D721Med (cell line): Measurements from ENCODE around the gene ALPK3.

Experiments used
- DNase-seq: peaks from one replicate; pipeline ENCODE4 v3.0.0; 2011; ENCODE audit warnings: low spot score; ENCODE audit not compliant: insufficient read length
- FAIRE-seq: peaks from 2 replicates; lab custom pipeline; 2011; peaks lifted over from hg19 to GRCh38; lab: Jason Lieb, UNC
- TF ChIP-seq, protein P1 (sequence below): IDR thresholded peaks from 2 replicates; pipeline ENCODE4 v1.5.1; 2012; ENCODE audit warnings: mild to moderate bottlenecking, control low read depth; ENCODE audit not compliant: insufficient read depth; ENCODE audit errors: missing control alignments

Gene ALPK3

GRCh38 chr15:84817466-84818081 lies 418 bp downstream of the ALPK3 start:
- no peak for DNase-seq
- TF ChIP-seq, protein P1, sequence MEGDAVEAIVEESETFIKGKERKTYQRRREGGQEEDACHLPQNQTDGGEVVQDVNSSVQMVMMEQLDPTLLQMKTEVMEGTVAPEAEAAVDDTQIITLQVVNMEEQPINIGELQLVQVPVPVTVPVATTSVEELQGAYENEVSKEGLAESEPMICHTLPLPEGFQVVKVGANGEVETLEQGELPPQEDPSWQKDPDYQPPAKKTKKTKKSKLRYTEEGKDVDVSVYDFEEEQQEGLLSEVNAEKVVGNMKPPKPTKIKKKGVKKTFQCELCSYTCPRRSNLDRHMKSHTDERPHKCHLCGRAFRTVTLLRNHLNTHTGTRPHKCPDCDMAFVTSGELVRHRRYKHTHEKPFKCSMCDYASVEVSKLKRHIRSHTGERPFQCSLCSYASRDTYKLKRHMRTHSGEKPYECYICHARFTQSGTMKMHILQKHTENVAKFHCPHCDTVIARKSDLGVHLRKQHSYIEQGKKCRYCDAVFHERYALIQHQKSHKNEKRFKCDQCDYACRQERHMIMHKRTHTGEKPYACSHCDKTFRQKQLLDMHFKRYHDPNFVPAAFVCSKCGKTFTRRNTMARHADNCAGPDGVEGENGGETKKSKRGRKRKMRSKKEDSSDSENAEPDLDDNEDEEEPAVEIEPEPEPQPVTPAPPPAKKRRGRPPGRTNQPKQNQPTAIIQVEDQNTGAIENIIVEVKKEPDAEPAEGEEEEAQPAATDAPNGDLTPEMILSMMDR: no peak
- no peak for FAIRE-seq

GRCh38 chr15:84818261-84819131 lies 1.3 kb downstream of the ALPK3 start:
- DNase-seq (no peak), FAIRE-seq (no peak)

DNA sequence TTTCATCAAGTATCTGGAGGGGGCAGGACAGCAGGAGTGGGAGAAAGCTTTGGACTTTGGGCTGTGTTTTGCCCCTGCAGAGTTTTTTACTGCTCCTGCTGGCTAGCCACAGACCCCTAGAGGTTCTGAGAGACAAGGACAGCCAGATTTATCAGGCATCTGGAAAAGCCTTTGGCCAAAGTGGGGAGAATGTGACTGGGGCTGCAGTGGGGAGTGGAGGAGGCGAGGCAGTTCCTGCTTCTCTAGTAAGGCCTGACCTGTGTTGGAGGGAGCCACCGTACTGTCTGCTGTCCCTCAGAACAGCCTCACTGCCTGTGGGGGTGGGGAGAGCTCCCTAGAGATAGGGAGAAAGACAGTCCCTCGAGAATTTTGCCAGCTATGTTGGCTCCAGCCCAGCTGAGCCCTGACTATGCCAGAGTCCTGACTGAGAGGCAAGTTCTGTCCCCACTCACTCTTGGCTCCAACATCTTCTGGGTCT lies 2.2 kb downstream of the ALPK3 start:
- DNase-seq: no peak
- TF ChIP-seq, protein P1: no peak
- no peak for FAIRE-seq

More at GRCh38 chr15:84818261-84819131, 1.3 kb downstream of the ALPK3 start:
- TF ChIP-seq, protein P1: no peak

GRCh38 chr15:84819791-84820190 lies 2.6 kb downstream of the ALPK3 start:
- TF ChIP-seq, protein P1: no peak
- no peak for DNase-seq
- FAIRE-seq: no peak

DNA sequence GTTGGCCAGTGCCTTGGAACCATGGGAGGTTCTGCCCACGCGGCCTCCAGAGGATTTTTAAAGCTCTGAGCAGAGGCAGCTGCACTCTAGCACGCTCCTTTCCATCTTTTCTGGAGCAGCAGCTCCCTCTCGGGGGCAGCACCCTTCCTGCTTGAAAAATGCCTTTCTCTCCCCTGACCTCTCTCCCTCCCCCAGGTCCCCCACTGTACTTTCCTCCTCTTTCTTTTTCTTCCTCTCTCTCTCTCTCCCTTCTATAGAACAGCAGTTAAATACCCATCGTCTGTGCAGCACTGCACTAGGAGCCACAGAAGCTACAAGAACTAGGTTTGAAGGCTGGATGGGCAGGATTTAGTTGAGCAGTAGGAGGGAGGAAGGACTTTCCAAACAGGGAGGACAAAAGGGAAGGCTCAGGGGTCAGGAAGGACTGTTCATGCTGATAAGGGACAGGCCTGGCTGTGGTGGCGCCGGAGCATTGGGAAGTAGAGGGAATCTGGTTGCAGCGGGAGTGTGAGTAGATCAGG lies 4.4 kb downstream of the ALPK3 start:
- no peak for FAIRE-seq
- TF ChIP-seq, protein P1: peak; percentile 10
- no peak for DNase-seq

DNA sequence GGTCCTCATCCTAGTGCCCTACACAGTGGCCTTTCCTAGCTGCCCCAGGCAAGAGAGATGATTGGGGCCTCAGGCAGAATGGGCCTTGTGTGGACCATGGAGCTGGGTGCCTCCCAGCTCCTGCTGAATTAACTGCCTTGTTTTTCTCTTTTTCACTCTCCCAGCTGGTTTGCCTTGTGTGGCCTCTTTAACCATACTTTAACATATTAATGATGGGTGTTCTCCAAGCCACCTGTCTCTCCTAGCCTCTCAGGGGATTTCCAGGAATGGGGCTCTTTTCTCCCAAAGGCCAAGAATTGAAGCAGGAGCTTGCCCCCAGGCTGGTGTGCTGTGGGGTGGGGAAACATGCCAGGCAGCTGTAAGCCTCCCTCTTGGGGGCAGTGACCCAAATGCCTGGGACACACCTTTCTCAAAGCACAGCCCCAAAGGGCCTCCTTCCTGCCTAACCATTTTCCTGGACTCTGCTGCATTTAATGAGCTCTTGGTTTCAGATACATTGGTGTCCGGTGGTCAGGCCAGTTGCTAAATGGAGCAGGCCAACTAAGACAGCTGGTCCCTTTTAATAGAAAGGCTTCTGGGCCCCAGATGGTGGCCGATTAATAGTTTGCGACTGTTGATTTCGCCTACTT lies 5.6 kb downstream of the ALPK3 start:
- no peak for FAIRE-seq
- DNase-seq: no peak
- TF ChIP-seq, protein P1: no peak
